GM12874 (cell line): Measurements from ENCODE around the gene ANKLE1.

Source experiments
- TF ChIP-seq, protein P1 (sequence below): IDR thresholded peaks from 2 replicates; pipeline ENCODE4 v1.5.1; 2011; ENCODE audit warnings: low read depth, mild to moderate bottlenecking, control low read depth, low read length, moderate library complexity; ENCODE audit not compliant: insufficient read depth

ANKLE1 gene

DNA sequence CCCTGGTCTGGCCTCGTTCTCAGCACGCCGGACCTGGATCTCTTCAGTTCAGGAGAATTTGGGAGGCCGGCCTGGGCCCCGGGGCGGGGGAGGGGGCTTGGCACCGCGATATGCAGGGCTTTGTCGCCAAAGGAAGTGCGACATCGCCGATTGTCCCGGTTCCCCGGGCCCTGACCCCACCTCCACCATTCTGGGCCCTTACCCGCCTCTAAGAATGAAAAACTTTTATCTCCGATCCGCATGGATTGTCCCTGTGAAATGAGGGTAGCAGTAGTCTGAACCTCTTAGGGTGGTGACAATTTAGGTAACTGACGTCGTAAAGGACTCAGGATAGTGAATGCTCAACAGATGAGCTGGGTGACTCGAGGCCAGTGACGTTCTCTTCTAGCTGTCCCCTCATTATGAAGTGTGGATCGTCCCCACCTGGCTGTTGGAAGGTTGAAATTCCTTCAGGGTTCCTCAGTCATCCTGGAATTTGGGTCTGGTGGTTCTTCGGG, 28.3 kb downstream of the ANKLE1 start:
- TF ChIP-seq, protein P1, sequence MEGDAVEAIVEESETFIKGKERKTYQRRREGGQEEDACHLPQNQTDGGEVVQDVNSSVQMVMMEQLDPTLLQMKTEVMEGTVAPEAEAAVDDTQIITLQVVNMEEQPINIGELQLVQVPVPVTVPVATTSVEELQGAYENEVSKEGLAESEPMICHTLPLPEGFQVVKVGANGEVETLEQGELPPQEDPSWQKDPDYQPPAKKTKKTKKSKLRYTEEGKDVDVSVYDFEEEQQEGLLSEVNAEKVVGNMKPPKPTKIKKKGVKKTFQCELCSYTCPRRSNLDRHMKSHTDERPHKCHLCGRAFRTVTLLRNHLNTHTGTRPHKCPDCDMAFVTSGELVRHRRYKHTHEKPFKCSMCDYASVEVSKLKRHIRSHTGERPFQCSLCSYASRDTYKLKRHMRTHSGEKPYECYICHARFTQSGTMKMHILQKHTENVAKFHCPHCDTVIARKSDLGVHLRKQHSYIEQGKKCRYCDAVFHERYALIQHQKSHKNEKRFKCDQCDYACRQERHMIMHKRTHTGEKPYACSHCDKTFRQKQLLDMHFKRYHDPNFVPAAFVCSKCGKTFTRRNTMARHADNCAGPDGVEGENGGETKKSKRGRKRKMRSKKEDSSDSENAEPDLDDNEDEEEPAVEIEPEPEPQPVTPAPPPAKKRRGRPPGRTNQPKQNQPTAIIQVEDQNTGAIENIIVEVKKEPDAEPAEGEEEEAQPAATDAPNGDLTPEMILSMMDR, result no peak

- TF ChIP-seq, protein P1, result no peak
Measured at GRCh38 chr19:17311455-17312188, 29.9 kb downstream of the ANKLE1 start.

- TF ChIP-seq, protein P1, result no peak
Measured at GRCh38 chr19:17312189-17313113, 30.8 kb downstream of the ANKLE1 start.

DNA sequence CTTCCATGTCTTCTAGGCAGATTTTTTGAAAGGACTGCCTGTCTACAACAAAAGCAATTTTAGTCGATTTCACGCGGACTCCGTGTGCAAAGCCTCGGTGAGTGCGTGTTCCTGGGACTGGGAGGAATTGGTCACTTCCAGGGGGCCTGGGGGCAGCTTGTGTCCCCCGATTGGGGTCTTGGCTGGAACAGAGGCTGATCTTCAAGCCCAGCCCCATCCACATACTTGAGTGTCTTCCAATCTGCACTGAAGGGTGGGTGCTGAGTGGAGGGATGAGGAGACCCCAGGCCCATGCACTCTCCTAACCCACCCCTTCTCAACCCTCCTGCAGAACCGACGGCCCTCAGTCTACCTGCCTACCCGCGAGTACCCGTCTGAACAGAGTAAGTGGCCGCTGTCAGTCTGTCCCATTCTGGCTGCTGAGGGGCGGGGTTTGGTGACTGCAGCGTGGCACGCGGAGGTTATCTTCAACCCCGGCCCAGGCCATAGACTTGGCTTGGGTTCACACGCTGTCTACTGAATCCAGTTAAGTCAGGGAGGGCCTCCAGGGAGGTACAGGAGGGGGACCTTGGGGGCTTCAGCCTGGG, 32.4 kb downstream of the ANKLE1 start:
- TF ChIP-seq, protein P1, result no peak

- TF ChIP-seq, protein P1, result no peak
Measured at GRCh38 chr19:17318966-17319365, 37.3 kb downstream of the ANKLE1 start.

DNA sequence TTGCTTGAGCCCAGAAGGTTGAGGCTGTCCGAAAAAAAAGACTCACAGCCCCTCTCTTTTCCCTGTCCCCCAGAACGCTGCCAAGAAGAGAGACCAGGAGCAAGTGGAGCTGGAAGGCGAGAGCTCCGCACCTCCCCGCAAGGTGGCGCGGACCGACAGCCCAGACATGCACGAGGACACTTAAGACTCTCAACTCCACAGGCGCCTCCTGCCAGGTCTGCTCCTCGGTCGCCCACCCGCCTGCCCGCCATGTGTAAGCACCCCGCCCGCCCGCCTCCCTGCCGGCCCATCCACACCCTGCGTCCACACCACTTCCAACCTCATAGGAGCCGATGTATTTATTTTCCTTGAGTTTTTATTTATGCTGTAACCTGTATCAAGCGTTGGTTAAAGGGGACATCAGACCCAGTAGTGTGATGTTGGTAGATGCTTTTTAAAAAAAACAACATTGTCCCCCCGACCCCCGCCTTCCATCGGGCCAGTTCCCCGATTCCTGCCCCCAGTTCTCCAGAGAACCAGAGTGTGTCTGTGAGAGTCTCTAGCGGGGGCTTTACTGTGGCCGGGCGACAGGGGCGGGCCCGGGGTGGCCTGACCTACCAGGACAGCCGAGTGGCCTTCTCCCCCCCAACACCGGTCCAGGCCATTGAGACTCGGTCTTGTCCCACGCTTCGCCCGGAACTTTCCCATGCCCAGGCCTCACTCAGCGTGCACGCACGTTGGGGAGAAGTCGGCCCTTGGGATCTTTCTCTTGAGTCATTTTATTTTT, 38.0 kb downstream of the ANKLE1 start:
- TF ChIP-seq, protein P1, result no peak
